SH-SY5Y (cell line): ENCODE data around the gene ACR.

Source experiments
- GATA2 ChIP-seq: IDR thresholded peaks from 2 replicates; pipeline ENCODE4 v1.6.1; 2011; ENCODE audit warnings: mild to moderate bottlenecking, low read depth, low read length
- GATA3 ChIP-seq: IDR thresholded peaks from 2 replicates; pipeline ENCODE4 v1.6.1; 2011; ENCODE audit warnings: low read depth, mild to moderate bottlenecking, low read length, moderate library complexity

DNA sequence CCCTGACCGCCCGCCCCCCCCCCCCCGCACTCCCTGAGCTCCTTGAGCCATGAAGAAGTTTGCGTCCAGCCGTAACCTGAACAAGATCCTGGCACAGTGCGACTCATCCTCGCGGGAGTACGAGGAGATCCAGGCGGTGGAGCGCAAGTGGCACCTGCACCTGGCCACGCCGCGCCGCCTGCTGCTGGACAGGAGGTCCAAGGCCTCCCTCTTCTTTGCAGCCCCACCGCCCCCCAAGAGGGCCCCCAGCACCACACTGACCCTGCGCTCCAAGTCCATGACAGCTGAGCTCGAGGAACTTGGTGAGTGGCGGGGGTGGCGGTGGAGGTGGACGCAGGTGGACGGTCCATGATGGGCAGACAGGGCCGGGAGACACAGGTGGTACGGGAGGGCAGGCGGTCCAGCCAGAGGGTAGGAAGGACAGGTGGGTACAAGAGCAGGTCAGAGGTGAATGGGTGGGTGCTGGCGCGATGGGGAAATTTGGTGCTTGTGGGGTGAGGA is 32.1 kb upstream of the ACR start:
- TF ChIP-seq GATA3: no peak
- no peak for TF ChIP-seq GATA2
